ENCODE measurements around the gene AGBL1.

The AGBL1 gene

DNA sequence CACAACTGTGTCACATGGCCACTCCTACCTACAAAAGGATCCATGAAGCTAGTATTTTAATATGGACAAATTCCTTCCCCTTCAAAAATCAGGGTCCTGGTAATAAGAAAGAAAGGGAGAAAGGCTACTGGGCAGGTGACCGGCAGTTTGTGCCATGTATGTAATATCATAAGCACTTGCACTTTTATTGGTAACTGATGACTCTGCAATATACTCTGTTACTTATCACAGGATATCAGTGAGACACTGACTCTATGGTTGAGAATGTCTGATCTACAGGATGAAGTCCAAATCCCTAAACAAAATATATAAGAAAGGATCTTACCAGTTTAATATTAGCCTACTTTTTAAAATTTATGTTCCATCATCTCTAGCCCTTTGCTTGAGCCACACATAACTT is 315.2 kb downstream of the AGBL1 start:
- TF ChIP-seq, protein P1, sequence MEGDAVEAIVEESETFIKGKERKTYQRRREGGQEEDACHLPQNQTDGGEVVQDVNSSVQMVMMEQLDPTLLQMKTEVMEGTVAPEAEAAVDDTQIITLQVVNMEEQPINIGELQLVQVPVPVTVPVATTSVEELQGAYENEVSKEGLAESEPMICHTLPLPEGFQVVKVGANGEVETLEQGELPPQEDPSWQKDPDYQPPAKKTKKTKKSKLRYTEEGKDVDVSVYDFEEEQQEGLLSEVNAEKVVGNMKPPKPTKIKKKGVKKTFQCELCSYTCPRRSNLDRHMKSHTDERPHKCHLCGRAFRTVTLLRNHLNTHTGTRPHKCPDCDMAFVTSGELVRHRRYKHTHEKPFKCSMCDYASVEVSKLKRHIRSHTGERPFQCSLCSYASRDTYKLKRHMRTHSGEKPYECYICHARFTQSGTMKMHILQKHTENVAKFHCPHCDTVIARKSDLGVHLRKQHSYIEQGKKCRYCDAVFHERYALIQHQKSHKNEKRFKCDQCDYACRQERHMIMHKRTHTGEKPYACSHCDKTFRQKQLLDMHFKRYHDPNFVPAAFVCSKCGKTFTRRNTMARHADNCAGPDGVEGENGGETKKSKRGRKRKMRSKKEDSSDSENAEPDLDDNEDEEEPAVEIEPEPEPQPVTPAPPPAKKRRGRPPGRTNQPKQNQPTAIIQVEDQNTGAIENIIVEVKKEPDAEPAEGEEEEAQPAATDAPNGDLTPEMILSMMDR (conservative IDR thresholded peaks at IDR 0.05; ENCODE audit: low read depth, low read length), result no peak
- DNase-seq (ENCODE audit: low read depth), result no peak
- H3K4me3 ChIP-seq (ENCODE audit: low read depth, low read length), result no peak overlapping the region

DNA sequence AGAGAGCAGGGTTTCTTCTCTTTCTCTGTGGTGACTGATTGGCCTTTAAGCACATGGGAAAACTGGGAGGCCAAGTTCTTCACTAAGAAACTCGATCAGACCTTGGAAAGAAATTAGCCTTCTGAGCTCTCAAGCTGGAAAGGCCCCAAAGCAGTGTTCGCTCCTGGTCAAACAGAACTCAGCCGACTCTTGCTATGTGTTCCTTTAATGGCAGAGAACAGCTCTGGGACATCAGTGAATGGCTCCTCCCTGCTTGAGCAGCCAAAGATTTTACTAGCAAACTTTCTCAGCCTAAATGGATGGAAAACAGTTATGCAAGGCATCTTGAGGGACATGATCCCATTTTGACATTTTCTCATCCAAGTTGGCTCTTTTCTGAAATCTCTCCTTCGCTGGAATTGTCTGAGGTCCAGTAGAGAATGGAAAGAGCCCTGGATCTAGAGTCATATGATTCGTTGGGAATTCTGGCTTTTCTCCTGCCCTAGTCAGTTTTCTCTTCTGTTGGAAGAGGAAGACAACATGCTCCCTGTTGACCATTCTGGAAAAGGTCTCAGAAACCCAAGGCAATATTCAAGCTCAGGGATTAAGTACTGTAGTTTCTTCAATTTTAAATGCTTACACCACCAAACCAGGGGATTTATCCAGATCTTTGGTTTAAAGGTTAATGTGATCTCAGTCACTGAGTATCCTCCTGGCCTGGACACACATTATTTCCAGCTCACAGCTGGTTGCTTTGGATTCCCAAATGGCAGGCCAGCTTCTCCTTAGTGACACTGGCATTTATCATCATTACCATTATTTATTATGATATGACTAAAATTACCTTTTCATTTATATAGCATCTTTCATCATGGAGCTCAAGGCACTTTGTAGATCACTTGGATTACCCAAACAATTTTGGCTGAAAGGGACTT is 319.6 kb downstream of the AGBL1 start:
- DNase-seq (ENCODE audit: low read depth), result no peak
- TF ChIP-seq, protein P1 (conservative IDR thresholded peaks at IDR 0.05; ENCODE audit: low read depth, low read length), result no peak
- H3K4me3 ChIP-seq (ENCODE audit: low read depth, low read length), result no peak overlapping the region

DNA sequence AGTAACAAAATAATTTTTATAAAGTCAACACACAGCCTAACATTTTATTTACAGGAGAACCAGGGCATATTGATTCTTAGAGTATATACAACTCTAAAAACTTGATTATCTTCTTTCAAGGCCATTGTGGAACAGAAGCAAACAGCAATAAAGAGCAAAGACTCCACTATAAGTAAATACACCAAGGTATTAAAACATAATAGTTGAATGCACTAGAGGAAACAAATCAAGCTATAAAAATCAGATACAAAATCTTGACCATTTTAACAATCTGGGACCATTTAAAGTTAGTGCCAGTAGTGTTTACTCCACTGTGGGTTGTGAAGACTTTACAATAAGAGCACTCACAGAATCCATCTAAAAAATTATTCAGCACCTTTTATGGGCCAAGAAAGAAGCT is 323.6 kb downstream of the AGBL1 start:
- no peak for DNase-seq (ENCODE audit: low read depth)
- TF ChIP-seq, protein P1 (conservative IDR thresholded peaks at IDR 0.05; ENCODE audit: low read depth, low read length), result no peak
- H3K4me3 ChIP-seq (ENCODE audit: low read depth, low read length), result no peak overlapping the region

DNA sequence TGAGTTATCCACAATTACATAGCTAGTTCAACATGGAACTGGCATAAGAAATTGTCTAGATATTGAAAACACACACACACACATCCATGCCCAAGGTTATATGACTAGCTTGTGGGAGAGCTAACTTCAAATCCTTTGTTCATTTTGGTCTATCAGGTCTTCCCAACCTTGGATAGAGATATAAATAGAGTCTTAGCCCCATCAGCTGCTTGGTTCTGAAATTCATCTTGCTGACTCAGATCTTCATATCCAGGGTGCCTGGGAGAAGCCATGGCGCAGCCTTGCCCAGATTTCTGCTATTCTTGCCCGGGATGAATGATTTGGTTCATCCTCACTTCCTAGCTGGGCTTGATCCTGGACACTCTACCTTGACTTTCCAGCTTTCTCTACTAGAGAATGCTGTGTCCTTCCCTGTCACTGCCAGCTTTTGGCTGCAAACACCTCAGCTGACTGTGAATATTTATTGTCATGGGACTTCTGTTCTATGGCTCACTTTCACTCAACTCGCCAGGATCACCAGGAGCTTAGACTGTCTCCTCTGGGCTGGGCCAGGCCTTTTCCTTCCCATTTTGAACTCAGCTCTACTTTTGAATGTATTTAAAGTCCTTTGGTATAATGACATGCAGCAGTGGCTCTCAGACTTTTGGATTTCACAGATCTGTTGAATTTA is 324.4 kb downstream of the AGBL1 start:
- DNase-seq (ENCODE audit: low read depth), result no peak
- TF ChIP-seq, protein P1 (conservative IDR thresholded peaks at IDR 0.05; ENCODE audit: low read depth, low read length), result no peak
- H3K4me3 ChIP-seq (ENCODE audit: low read depth, low read length), result no peak overlapping the region

DNA sequence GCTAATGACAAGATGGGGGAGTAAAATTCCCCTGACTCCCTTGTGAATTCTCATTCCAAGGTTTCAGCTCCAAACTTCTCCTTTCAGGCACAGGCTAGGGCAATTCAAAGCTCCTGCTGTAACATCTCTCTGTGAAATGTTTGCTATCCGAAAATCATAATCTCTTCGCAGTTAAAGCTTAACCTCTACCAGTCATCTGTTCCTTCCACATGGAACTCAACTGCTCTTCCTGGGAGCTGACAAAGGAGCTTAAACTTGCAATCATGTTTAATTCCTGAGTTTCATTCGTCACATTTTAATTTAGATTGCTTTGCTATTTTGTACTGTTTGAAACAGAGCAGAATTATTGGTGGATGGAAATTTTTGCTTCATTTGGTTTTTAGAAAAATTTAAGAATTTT is 328.6 kb downstream of the AGBL1 start:
- TF ChIP-seq, protein P1 (conservative IDR thresholded peaks at IDR 0.05; ENCODE audit: low read depth, low read length), result no peak
- DNase-seq (ENCODE audit: low read depth), result no peak
- H3K4me3 ChIP-seq (ENCODE audit: low read depth, low read length), result no peak overlapping the region

DNA sequence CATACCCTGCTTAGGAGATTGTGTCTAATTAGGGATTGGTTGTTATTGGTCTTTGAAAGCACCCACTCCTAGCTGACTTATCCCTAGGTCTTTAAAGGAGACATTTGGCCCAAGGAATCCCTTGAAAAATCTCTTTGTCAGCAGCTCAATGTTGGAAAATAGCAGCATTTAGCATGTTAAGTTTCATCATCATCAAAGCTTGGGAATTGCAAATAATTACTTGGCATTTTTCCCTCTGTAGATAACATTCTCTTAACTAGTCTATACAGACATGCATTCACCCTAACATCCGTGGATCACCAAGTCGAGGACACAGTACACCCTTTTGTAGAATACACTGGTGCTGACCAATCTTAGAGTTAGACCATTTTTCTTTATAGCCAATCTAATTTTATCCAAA is 332.2 kb downstream of the AGBL1 start:
- no peak overlapping the region for H3K4me3 ChIP-seq (ENCODE audit: low read depth, low read length)
- TF ChIP-seq, protein P1 (conservative IDR thresholded peaks at IDR 0.05; ENCODE audit: low read depth, low read length), result no peak
- DNase-seq (ENCODE audit: low read depth), result no peak

Measured in choroid plexus epithelial cell (primary cell).